ENCODE measurements around the gene TROAP. TPM values are rescaled to one million over a fixed set of nuclear protein-coding genes. Genes with fewer than 3 reads are reported as not detected.

TROAP gene
- total and polyA plus RNA-seq, 9 donors, result 6.9 to 18.2 (median 12.1) TPM

- WGBS (ENCODE audit: insufficient coverage), result 42% methylated on average over 11 of the region's 16 CpGs
- H3K4me3 ChIP-seq (ENCODE audit: low read length), result no peak overlapping the region
- peak; percentile 24 for DNase-seq
Observed at GRCh38 chr12:49335118-49335954, 12.3 kb downstream of the TROAP start.

GRCh38 chr12:49335955-49336644, 13.0 kb downstream of the TROAP start:
- Histone ChIP-seq H3K4me3 (ENCODE audit: low read length) (no peak overlapping the region), H3K27me3 (ENCODE audit: control insufficient read depth, insufficient read depth, low read length) (peaks cover 100% of the 10 kb centered on the region)

More at GRCh38 chr12:49335118-49335954, 12.3 kb downstream of the TROAP start:
- H3K27ac ChIP-seq (ENCODE audit: low read length), result no peak overlapping the region
- peaks cover 92% of the 10 kb centered on the region for H3K27me3 ChIP-seq (ENCODE audit: control insufficient read depth, insufficient read depth, low read length)
- no peaks in the 10 kb centered on the region for H3K9me3 ChIP-seq (replicated peaks; ENCODE audit: control insufficient read depth, low read depth, low read length)
- H3K4me1 ChIP-seq (ENCODE audit: control insufficient read depth, insufficient read depth, low read length), result peaks cover 45% of the 10 kb centered on the region
- H3K36me3 ChIP-seq (ENCODE audit: control insufficient read depth, insufficient read depth, low read length), result peaks cover under 1% of the 10 kb centered on the region

GRCh38 chr12:49336645-49337584, 13.9 kb downstream of the TROAP start, which contains the start of gene C1QL4:
Gene C1QL4, minus strand, starts transcription at chr12:49337188. Its CDS starts 711 bp downstream, at chr12:49336477.
- H3K36me3 ChIP-seq (ENCODE audit: control insufficient read depth, insufficient read depth, low read length), result no peaks in the 10 kb centered on the region
- DNase-seq, result peak; percentile 82
- peak within 1 kb of the TSS; percentile 20 for H3K4me3 ChIP-seq (ENCODE audit: low read length)
- under 1% methylated on average over 44 of the region's 65 CpGs for WGBS (ENCODE audit: insufficient coverage)
- H3K4me1 ChIP-seq (ENCODE audit: control insufficient read depth, insufficient read depth, low read length), result peaks cover 39% of the 10 kb centered on the region
- no peaks in the 10 kb centered on the region for H3K9me3 ChIP-seq (replicated peaks; ENCODE audit: control insufficient read depth, low read depth, low read length)
- H3K27me3 ChIP-seq (ENCODE audit: control insufficient read depth, insufficient read depth, low read length), result peaks cover 100% of the 10 kb centered on the region
- no peak within 1 kb of the TSS for H3K27ac ChIP-seq (ENCODE audit: low read length)

More at GRCh38 chr12:49335955-49336644, 13.0 kb downstream of the TROAP start:
- H3K27ac ChIP-seq (ENCODE audit: low read length), result no peak overlapping the region
- 6% methylated on average over 72 of the region's 72 CpGs for WGBS (ENCODE audit: insufficient coverage)
- H3K36me3 ChIP-seq (ENCODE audit: control insufficient read depth, insufficient read depth, low read length), result no peaks in the 10 kb centered on the region
- H3K9me3 ChIP-seq (replicated peaks; ENCODE audit: control insufficient read depth, low read depth, low read length), result no peaks in the 10 kb centered on the region
- DNase-seq, result no peak
- peaks cover 41% of the 10 kb centered on the region for H3K4me1 ChIP-seq (ENCODE audit: control insufficient read depth, insufficient read depth, low read length)

- Histone ChIP-seq H3K4me3 (ENCODE audit: low read length) (no peak overlapping the region), H3K27me3 (ENCODE audit: control insufficient read depth, insufficient read depth, low read length) (peaks cover 100% of the 10 kb centered on the region), H3K4me1 (ENCODE audit: control insufficient read depth, insufficient read depth, low read length) (peaks cover 44% of the 10 kb centered on the region), H3K36me3 (ENCODE audit: control insufficient read depth, insufficient read depth, low read length) (no peaks in the 10 kb centered on the region), H3K9me3 (replicated peaks; ENCODE audit: control insufficient read depth, low read depth, low read length) (no peaks in the 10 kb centered on the region), H3K27ac (ENCODE audit: low read length) (no peak overlapping the region)
- DNase-seq, result no peak
- WGBS (ENCODE audit: insufficient coverage), result 31% methylated on average over 3 of the region's 6 CpGs
Observed at GRCh38 chr12:49338830-49339463, 15.9 kb downstream of the TROAP start.

- peaks cover 100% of the 10 kb centered on the region for H3K27me3 ChIP-seq (ENCODE audit: control insufficient read depth, insufficient read depth, low read length)
- H3K36me3 ChIP-seq (ENCODE audit: control insufficient read depth, insufficient read depth, low read length), result no peaks in the 10 kb centered on the region
- DNase-seq, result no peak
- no peak overlapping the region for H3K4me3 ChIP-seq (ENCODE audit: low read length)
- no peaks in the 10 kb centered on the region for H3K9me3 ChIP-seq (replicated peaks; ENCODE audit: control insufficient read depth, low read depth, low read length)
- WGBS (ENCODE audit: insufficient coverage), result 10% methylated on average over 1 of the region's 5 CpGs
- H3K4me1 ChIP-seq (ENCODE audit: control insufficient read depth, insufficient read depth, low read length), result peaks cover 44% of the 10 kb centered on the region
- no peak overlapping the region for H3K27ac ChIP-seq (ENCODE audit: low read length)
Observed at GRCh38 chr12:49339464-49339861, 16.4 kb downstream of the TROAP start.

- H3K4me3 ChIP-seq (ENCODE audit: low read length), result no peak overlapping the region
- DNase-seq, result no peak
- no peak overlapping the region for H3K27ac ChIP-seq (ENCODE audit: low read length)
- 17% methylated on average over 1 of the region's 6 CpGs for WGBS (ENCODE audit: insufficient coverage)
- peaks cover 46% of the 10 kb centered on the region for H3K4me1 ChIP-seq (ENCODE audit: control insufficient read depth, insufficient read depth, low read length)
- H3K27me3 ChIP-seq (ENCODE audit: control insufficient read depth, insufficient read depth, low read length), result peaks cover 100% of the 10 kb centered on the region
- no peaks in the 10 kb centered on the region for H3K9me3 ChIP-seq (replicated peaks; ENCODE audit: control insufficient read depth, low read depth, low read length)
- H3K36me3 ChIP-seq (ENCODE audit: control insufficient read depth, insufficient read depth, low read length), result no peaks in the 10 kb centered on the region
Observed at GRCh38 chr12:49340095-49340870, 17.2 kb downstream of the TROAP start.

- peak; percentile 5 for DNase-seq
- Histone ChIP-seq H3K27me3 (ENCODE audit: control insufficient read depth, insufficient read depth, low read length) (peaks cover 99% of the 10 kb centered on the region), H3K4me1 (ENCODE audit: control insufficient read depth, insufficient read depth, low read length) (peaks cover 54% of the 10 kb centered on the region), H3K27ac (ENCODE audit: low read length) (no peak overlapping the region), H3K9me3 (replicated peaks; ENCODE audit: control insufficient read depth, low read depth, low read length) (no peaks in the 10 kb centered on the region), H3K36me3 (ENCODE audit: control insufficient read depth, insufficient read depth, low read length) (no peaks in the 10 kb centered on the region), H3K4me3 (ENCODE audit: low read length) (no peak overlapping the region)
- 16% methylated on average over 11 of the region's 14 CpGs for WGBS (ENCODE audit: insufficient coverage)
Observed at GRCh38 chr12:49340971-49341776, 18.1 kb downstream of the TROAP start.

- no peak for DNase-seq
- H3K4me1 ChIP-seq (ENCODE audit: control insufficient read depth, insufficient read depth, low read length), result peaks cover 57% of the 10 kb centered on the region
- WGBS (ENCODE audit: insufficient coverage), result 4% methylated on average over 17 of the region's 21 CpGs
Observed at GRCh38 chr12:49341777-49342065, 18.7 kb downstream of the TROAP start.

More at GRCh38 chr12:49341777-49342065, 18.7 kb downstream of the TROAP start:
- Histone ChIP-seq H3K9me3 (replicated peaks; ENCODE audit: control insufficient read depth, low read depth, low read length) (no peaks in the 10 kb centered on the region), H3K27ac (ENCODE audit: low read length) (no peak overlapping the region), H3K36me3 (ENCODE audit: control insufficient read depth, insufficient read depth, low read length) (no peaks in the 10 kb centered on the region), H3K4me3 (ENCODE audit: low read length) (no peak overlapping the region), H3K27me3 (ENCODE audit: control insufficient read depth, insufficient read depth, low read length) (peaks cover 99% of the 10 kb centered on the region)
